NCI-H82 treated with DMSO at 0.1 percent for 48 hours (cell line): ENCODE measurements around the gene DNAJB12.
"Not testable (repeated sequence)": the region's sequence is repeated elsewhere in the genome, so short reads cannot be mapped to it uniquely, and the experiment has no call there.

ENCODE experiments used
- DNase-seq: peaks from one replicate; lab custom pipeline; 2025; ENCODE audit not compliant: unreplicated experiment; lab: John Stamatoyannopoulos, UW

The DNAJB12 gene

DNA sequence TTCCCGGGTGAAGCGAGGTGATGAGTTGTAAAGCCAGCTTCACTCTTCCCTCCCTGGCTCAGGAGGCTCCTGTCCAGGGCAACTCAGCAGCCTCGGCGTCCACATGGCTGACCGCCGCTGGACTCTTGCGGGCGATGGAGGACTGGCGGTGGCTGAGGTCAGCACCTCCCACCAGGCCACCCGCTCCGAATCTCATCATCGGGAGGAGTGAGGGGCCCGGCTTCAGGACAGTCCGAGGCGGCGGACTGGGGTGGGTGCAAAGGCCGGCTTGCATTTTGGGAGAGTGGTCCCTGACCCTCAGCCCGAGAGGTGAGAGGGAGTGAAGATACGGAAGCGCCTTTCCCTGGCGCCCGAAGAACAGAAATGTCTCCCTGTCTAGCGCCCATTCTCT is 759 bp downstream of the DNAJB12 start:
- no peak for DNase-seq

DNA sequence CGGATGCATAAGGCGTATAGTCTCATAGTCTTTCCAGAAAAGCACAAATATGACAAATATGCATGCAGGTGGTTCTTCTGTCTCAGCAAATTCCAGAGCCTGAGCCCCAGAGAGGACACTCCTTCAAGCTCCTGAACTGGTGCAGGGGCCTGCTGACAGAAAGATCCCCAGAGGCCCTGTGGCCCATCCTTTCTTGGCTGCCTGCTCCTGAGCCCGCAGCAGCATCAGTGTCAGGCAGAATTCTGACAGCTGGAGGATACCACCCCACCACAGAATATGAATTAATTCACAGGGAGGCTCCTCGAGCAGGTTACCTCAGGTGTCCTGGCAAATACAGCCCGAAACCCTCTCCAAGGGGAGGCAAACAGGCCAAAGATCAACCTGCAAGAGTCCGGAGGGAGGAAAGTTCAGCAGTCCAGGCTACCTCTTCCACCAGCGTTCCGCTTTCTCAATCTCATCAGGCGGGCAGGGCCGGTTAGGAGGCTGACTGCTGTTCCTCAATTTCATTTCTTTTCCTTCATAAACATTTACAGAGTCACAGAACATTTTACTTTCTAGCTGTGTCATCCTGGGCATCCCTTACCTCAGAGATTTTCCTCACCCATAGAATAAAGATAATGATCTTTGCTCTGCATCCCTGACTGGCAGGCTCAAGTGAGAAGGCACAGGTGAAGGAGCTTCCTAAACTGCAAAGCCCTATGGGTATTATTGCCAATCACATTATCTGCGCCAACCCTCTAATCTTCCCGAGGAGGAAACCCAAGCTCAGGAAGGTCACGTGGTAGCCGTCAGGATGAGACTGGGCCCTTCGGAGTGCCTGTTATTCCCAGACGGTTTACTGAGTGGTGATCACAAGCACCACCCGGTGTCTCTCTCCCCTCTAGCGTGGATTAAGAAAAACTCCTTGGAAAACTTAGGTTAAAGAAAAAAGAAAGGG is 1.4 kb downstream of the DNAJB12 start:
- peak; percentile 77 for DNase-seq

DNA sequence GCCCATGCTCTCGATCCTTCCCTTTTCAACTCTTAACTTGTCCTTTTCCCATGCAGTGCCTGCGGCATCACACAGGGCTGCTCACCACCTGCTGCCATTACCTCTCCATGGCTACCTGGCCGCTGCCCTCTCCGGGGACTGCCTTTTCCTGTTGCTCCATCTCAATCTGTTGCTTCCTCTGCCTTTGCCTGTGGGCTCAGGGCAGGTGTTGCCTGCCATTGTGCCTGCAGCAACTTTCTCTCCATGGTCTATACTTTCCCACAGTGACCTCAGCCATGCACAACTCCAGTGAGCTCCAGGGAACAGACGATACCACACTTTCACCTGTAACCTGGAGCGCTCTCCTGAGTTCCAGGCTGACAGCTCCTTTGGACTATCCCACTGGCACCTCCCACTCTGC is 3.2 kb downstream of the DNAJB12 start:
- no peak for DNase-seq

DNA sequence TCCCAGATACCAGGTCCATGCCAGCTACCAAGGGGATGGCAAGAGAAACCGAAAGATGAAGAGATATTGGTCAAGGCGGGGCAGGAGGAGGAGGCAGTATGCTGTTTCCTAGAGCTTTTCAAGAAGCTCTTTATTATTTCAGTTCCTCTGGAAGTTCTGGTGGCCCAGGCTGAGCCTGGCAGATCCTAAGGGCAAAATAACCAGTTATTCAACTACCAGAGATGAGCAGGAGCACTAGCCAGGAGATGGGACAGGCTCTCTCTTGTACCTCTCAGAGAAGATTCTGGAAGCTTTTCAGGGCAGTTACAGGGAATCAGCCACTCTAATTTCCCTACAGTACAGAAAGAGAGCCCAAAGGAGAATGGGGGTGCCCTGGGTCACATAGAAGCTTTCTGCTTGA is 5.3 kb downstream of the DNAJB12 start:
- no peak for DNase-seq

DNA sequence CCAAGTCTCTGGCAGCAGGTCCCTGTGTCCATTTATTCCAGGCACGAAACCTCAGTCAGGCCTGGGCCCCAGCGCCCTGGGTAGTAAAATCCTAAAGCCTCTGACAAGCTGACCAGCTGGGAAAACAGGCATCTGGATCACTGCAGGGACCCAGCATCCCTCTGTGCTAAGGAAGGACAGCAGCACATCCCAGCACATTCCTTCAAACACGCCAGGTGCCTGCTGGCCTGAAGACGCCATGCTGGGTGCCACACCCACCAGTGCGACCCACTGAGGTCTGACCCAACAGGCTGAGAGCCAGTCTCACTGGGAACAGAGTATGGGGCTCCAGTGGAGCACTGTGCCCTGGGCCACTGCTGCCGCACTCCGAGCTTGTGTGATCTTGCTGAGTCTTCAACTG is 6.4 kb downstream of the DNAJB12 start:
- DNase-seq: no peak

DNA sequence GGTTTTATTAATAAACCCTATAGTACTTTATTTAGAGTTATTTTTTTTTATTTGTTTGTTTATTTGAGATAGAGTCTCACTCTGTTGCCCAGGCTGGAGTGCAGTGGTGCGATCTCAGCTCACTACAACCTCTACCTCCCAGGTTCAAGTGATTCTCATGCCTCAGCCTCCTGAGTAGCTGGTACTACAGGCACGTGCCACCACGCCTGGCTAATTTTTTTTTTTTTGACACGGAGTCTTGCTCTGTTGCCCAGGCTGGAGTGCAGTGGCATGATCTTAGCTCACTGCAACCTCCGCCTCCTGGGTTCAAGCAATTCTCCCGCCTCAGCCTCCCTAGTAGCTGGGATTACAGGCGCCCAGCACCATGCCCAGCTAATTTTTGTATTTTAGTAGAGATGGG is 8.6 kb downstream of the DNAJB12 start:
- not testable (repeated sequence) for DNase-seq

DNA sequence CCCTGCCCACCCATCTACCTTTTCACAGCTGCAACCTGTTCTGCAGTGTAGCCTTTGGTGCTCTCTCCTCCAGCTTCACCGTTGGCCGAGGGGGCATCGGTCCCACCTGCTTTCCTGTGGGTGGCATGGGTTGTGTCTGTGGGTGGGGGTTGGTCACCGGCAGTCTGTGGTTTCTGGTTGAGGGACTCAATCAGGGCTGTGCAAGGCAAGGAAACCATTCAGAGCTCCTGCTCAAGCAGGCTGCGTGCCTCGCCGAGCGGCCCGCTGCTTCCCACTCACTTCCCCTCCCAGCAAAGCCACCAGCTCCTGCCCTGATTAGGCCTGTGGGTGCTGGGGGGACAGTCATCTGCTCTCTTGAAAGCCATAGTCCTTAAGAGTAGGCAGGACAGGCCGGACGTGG is 9.8 kb downstream of the DNAJB12 start:
- DNase-seq: no peak

DNA sequence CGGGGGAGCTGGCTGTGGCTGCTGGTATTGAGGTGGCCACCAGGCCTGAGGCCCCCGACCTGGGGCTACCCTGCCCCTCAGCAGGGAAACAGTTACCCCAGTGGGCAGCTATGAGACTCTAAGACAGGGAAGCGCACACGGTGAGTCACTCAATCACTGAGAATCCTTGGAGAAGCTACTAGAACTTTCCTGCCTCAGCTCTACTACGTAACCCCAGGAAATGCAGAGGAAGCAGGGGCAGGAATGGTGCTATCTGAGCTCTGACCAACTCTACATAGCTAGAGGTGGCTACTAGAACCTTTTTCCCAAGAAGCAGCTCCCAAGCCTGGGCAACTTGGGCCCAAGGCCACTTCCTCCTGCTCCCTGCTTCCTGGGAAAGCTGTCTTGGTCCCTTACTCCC is 11.8 kb downstream of the DNAJB12 start:
- DNase-seq: no peak

DNA sequence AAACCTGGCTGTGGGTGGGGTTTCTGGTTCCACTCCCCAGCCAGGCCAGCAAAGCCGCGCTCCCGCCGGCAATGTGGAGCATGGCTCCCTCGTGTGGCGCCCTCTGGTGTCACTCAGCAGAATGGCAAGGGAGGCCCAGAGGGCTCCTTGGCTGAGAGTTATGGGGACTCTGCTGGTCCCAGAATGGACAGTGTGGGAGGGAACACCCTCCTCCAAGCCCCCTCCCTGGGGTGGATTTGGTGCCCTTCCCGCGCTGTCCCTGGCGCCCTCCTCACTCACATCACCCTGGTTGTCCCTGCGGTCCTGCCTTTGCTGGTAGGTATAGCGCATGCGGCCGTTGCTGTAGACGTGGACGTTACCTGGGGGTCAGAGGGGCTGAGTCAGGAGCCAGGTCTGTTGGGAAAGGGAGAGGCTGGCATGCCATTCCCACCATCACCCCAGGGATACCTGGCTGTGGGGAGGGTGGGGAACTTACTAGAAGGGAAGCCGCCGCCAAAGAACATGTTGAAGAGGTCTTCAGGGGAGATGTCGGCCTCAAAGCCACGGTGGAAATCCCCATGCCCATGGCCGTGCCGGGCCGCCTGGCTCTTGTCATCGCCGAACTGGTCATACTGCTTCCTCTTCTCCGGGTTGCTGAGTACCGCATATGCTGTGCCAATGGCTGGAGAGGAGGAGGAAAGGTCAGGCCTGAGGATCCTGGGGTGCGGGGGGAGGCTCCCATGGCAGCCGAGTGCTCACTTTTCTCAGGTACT is 14.0 kb downstream of the DNAJB12 start:
- DNase-seq: no peak

DNA sequence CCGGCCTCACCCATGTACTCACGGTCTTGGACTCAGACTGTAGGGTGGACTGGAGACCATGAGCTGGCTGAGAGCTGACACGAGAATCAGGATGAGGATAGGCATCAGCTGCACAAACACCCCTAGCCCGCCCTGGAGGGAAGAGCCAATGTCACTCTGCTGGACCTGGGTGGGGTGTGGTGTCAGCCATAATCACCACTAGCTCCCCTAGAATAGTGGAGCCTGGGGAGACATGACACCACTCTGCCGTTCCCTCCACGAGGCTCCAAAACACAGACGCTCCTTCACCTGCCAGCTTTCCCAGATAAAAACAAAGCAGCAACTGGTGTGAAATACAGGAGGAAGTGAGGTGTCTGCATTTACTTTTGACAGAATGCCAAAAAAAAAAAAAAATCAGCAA is 16.5 kb downstream of the DNAJB12 start:
- DNase-seq: no peak

DNA sequence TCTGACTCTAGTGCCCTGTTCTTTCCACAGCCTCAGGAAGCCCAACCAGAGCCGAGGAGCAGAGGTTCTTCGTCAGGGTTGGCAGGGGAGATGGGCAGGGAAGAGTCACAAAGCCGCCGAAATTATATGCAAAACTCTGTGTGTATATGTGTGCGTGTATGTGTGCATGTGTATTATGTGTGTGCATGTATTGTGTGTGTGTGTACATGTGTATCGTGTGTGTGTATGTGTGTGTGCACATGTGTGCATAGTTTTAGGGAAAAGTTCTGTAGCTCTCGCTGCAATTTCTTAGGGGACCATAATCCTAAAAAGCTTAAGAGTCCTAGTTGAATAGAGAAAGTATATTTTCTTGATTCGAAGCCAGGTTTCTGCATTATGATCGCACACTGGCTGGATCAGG is 17.0 kb downstream of the DNAJB12 start:
- no peak for DNase-seq

DNA sequence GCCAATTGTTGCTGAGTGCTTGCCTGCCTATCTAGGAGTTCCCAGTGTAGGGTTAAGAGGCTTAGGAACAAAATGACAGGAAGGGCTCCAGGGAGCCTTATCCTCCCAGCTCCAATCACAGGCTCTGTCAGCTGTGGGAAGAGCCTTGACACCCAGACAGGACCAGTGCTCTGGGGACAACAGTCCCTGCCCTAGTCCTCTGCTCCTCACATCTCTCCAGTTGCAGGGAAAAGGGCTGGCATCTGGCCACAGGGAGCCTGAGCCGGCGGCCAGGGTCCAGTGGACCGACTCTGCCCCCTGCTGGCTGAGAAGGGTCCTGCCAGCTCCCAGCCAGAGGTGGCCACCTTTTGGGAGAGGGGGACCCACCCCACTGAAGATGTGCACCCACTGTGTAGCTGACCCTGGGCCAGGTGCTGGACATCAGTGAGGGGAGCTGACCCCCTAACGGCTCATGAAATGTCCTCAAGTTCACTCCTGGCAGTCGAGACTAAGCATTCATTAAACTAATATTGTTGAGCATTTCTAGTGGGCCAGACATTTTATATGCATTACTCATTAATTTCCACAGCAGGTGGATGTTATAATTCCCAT is 17.6 kb downstream of the DNAJB12 start:
- DNase-seq: peak; percentile 64

DNA sequence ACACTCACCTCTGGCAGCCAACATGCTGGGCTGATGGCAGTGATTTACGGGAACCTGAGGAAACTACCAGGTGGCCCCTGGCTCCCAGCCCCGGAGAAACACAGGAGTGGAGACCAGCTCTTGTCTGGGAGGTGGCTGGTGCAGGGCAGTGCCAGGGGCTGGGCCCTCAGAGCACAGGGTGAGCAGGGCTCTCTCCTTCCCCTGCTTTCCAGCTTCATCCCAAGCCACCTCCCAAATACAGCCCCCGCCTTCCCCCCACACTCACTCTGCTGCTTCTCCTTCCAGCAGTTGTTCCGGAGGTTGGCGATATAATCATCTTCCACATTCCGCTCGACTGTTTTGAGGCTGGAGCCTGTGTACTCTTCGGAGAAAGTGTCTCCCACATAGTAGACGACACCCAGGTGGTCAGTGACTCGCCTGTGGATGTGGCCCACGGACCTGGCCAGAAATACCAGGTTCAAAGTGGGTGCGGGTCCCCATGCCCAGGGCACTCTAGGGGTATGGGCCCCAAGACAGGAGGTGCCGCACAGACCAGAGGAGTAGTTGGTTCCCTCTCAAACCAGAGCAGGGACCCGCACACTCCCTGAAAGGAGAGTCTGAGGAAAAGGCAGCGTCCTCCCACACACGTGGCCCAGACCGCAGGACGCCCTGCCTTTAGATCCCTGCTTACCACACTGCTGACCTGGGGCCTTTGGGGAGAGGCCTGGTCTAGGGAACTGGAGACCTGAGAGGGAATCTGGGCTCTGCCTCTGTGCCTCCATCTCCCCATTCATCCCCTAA is 18.3 kb downstream of the DNAJB12 start:
- DNase-seq: no peak

DNA sequence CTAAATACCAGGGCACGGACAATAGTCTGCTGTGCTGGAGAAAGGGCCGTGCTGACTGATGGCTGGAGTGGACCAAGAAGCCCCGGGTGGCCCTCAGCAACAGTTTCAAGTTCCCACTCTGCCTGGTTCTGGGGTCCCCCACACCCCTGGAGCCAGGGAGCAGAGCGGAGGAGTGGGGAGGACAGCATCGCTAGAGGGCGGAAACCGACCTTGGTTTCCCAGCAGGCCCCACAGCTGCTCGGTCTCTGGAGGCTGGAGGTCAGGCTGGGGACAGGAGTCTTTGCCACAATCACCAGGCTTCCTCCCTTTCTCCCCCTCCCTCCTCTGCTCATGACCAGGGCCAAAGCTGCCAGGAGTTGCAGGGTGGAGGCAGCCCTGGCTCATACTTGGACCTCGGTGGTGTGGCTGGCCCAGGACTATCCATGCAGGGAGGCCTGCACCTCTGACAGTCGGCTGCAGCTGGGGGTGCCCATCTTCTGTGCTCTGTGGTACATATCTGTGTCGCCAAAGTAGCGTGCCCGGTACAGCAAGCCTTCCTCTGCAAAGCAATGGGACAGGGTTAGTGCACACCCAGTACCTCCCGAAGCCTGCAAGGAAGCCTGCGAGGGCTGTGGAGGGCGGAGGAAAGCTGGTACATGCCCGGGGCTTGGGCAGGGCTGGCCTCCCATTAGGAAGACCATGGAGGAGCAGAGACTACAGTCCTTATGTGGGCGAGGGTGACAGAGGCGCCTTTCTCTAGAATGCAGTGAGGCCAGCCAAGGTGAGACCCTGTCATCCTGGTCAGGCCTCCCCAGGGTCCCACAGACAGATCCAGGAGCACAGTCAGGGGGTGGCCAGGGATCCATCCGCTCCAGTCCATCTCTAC is 19.1 kb downstream of the DNAJB12 start:
- no peak for DNase-seq

DNA sequence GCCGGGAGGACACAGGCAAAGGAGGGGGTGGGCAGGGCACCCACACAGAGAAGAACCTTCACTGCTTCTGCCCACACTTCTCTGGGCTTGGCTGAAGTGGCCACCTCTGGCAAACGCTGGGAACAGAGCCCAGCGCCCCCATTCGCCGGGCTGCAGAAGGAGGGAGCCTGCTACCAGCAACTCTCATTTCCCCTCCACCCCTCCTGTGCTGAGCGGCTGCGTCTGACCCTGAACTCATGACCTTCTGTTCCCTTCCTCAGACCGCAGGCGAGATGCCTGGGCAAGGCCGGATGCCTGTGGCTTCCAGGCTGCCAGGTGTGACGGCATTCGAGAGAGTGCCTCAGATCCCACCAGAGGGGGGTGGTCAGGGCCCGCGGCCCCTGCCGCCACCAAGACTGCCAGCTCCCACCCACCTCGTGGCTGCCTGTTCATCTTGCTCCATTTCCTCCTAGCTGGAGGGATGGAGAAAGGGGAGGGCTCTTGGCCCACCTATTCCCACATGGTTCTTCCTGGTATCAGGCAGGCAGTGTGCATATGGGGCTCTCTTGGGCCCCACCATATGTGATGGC is 19.8 kb downstream of the DNAJB12 start:
- DNase-seq: no peak

DNA sequence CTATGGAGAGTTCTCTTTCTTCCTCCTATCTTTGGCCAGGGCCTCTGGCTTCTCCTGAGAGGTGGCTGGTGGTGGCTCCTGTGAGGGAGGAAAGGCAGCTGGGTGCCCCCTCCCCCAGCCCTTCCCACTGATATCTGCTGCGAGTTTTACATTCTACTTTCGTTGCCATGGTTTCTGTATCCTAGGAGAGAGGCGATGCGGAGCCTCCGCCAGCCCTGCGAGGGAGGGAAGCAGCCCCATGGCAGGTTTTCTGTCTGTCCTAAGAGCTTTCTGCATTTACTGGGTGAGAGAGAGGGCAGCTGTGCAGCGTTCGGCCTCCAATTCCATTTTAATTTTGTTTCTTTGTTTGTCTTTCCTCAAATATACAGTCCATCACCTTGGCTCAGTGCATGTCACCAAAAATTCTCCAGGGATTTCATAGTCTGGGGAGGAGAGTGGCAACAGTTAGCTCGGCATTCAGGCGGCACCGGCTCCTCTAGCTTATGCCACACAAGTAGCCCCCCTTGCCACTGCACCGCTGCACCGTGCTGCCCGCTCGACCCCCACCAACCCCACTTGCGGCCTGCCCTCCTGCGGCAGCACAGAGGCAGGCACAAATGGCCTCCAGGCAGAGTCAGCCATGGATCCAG is 20.4 kb downstream of the DNAJB12 start:
- DNase-seq: no peak

DNA sequence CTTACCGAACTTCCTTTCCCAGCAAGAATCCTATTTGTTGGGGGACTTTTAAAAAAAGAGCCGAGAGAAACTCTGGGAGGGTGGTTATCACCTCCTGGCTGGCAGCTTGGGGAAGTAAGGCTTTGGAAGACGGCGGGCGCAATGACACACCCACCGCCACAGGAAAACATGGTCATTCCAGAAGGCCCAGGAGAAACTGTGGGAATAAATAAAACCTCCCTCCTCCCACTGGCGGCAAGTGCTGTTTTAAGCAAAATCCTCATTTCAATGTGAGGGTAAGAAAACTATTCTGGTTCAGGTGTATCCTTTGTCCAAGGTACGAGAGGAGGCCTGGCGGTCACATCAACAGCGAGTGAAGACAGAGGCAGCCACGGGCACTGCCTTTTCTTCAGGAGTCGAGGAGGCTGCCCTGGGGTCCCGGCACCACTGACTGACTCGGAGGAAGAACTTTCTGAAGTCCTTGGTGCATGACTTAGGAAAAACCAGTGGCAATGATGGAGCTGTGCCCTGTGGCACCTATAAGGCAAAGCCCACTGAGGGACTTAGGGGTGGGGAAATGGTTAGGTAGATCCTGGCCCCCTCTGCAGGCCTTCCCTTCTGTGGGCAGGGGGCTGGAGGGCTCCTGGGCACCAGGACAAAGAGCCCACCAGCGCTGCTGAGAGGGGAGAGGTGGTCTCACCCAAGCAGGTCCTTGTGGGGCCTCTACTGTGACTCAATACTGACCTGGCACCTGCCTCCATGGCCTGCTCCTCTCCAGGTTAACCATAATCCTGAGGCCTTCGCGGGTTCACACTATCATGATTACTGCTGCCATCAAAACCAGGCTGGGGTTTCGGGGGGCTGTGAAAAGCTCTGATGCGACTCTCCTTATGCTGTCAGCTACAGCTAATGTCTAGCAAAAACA is 21.4 kb downstream of the DNAJB12 start:
- DNase-seq: no peak

DNA sequence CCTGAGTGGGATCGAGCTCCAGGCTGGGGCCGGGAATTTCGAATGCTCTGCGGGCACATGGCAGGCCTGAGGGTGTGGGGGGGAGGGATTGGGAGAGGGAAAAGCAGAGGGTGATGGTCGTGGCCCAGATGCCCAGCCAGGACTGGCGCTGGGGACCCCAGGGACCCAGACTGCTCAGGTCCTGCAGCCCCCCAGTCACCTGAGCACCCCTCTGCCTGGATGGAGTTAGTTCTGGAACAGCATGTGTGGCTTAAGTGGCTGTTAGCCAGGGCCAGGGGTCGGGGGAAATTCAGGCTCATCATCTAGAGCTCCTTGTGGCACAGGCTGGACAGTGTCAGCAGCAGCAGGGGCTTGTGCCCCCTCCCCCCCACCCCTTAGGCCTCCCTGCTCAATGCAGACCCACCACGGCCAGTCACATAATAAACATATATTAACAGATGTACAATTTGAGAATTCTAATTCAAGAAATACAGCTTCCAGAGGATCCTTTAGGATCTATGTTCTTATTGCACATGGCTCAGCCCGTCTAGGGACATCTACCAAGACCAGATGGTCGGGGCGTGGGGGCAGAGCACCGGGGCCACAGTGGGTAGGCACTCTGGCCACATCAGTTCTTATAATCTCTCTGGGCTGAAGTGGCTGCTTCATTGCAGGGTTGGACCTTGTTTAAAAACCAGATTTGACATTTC is 22.2 kb downstream of the DNAJB12 start:
- no peak for DNase-seq
